Daoy (cell line): Measurements from ENCODE around the gene LY9. TPM values are rescaled to one million over a fixed set of nuclear protein-coding genes. Genes with fewer than 3 reads are reported as not detected.

Experiments used
- DNase-seq: peaks from one replicate; pipeline ENCODE4 v3.0.0-alpha.2; 2015; ENCODE audit warnings: low read depth
- total RNA-seq: library from RNA; depleted of rRNA; stranded (reverse); fragments of >200 nt; shearing (Covaris generic); gene quantifications from 2 replicates; pipeline ENCODE4 v1.2.3, GENCODE V29; 2014

Gene LY9
- total RNA-seq, 1 experiment from 2014 or later = 0.06 TPM

- no peak for DNase-seq
Observed at GRCh38 chr1:160801836-160802580, 6.0 kb downstream of the LY9 start.

GRCh38 chr1:160806109-160806665, 10.2 kb downstream of the LY9 start:
- no peak for DNase-seq

- no peak for DNase-seq
Observed at GRCh38 chr1:160806784-160807183, 10.8 kb downstream of the LY9 start.

- no peak for DNase-seq
Observed at GRCh38 chr1:160807247-160807646, 11.3 kb downstream of the LY9 start.

- no peak for DNase-seq
Observed at GRCh38 chr1:160807738-160808137, 11.8 kb downstream of the LY9 start.

GRCh38 chr1:160808289-160808688, 12.3 kb downstream of the LY9 start:
- DNase-seq = no peak

DNA sequence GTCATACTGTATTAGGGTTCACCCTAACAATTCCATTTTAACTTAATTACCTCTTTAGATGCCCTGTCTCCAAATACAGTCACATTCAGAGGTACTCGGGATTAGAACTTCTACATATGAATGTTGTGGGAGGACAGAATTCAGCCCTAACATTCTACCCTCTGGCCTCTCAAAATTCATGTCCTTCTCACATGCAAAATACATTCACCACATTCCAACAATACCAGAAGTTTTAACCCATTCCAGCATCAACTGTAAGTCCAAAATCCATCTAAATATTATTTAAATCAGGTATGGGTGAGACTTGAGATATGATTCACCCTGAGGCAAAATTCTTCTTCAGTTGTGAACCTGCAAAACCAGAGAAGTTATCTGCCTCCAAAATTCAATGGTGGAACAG, 14.5 kb downstream of the LY9 start:
- no peak for DNase-seq

- DNase-seq = no peak
Observed at GRCh38 chr1:160811147-160811546, 15.2 kb downstream of the LY9 start.

- peak; percentile 64 for DNase-seq
Observed at GRCh38 chr1:160813215-160813614, 17.2 kb downstream of the LY9 start.

- DNase-seq = no peak
Observed at GRCh38 chr1:160814316-160814715, 18.3 kb downstream of the LY9 start.

DNA sequence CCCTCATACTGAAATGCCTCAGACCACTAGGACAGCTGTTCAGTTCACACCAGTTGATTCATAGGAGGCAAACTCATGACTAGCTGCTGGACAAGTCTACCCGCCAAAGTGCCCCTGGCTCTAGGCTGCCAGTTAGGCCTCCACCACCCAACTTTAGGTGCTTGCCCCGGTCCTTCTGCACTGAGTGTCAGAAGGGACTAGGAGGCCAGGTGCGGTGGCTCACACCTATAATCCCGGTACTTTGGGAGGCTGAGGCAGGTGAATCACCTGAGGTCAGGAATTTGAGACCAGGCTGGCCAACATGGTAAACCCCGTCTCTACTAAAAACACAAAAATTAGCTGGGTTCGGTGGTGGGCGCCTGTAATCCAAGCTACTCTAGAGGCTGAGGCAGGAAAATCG, 18.9 kb downstream of the LY9 start:
- no peak for DNase-seq

DNA sequence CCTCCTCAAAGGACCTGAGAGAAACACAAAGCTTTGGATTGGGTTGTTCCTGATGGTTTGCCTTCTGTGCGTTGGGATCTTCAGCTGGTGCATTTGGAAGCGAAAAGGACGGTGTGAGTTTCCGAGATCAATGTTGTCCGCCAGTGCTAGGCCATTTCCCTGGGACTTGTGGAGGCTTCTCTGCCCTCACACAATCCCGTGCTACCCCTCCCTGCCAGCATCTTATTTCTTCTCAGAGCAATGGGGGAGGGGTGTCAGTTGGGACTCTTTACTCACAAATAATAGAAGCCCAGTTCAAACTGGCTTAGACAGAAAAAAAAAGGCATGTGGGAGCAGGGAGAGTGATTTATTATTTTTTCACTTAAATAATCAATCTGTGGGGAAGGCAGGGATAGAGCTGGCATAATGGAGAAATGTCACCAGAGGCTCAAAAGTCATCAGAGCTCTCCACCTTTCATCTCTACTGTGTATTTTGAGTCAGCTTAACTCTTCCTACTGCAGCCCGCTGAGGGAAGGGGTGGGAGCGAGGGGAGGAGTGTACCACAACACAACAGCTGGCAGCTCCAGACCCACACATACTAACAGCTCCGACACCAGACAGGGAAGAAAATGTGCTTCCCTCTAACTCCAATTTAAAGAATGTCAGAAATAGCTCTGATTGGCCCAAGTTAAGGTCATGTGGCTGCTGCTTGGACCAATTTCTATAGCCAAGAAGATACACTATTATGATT, 22.4 kb downstream of the LY9 start:
- DNase-seq = no peak

- DNase-seq = no peak
Observed at GRCh38 chr1:160819186-160819585, 23.2 kb downstream of the LY9 start.

- peak; percentile 46 for DNase-seq
Observed at GRCh38 chr1:160821627-160822026, 25.7 kb downstream of the LY9 start.

GRCh38 chr1:160823296-160823695, 27.3 kb downstream of the LY9 start:
- no peak for DNase-seq

GRCh38 chr1:160826546-160826945, 30.6 kb downstream of the LY9 start:
- peak; percentile 71 for DNase-seq

GRCh38 chr1:160827418-160827817, 31.4 kb downstream of the LY9 start:
- peak; percentile 15 for DNase-seq

DNA sequence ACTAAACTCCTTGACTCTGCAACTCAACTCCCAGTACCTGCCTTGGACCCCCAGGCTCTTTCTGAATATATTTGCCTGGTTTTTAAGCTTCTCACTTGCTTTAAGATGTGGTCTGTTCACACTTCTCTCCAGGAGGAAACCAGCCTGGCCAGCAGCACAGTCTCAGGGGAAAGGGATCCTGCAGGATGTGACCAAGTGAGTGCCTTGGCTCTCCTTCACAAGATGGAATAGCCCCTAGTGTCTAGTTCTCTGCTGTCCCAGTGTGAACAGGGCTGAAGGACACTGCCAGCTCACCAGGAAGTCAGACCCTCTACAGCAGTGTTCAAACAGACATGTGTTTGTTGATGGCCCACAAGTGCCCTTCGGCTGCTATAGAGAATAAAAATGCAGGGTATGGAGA, 33.8 kb downstream of the LY9 start:
- DNase-seq = no peak

DNA sequence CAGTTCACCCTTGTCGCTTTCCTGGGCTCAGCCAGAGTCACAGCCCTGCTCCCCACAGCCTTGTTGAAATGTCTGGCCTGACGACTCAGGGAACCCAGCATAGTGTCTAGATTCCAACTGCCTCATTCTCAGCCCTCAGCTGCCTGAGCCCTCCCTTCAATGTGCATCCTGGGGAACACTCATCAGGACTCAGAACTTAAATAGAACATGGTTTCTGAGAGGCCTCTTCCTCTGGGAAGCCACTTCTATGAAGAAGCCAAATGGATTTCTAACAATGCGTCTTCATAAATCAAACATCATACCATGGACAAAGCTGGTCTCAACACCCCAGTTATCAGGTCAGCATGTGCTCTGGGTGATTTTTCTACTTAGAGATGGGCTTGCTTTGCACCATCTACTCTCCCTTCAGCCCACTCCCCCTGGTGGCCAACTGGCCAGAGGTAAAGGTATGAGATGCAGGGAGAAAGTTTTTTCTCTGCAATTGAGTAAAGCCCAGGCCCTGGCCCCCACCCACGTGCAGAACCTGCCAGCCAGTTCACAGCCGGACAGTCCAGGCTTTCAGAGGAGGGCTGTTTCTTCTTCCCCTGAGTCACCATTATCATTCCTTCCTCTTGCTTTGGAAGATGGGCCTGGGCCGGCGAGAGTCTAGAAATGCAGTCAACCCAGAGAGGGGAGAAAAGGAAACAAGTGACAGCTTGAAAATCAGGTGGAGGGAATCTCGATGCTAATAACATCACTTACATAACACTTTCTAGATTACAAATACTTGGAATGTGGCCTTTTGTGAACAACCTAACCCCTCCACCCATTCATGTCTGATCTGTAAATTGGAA, 34.6 kb downstream of the LY9 start:
- DNase-seq = peak; percentile 70

DNA sequence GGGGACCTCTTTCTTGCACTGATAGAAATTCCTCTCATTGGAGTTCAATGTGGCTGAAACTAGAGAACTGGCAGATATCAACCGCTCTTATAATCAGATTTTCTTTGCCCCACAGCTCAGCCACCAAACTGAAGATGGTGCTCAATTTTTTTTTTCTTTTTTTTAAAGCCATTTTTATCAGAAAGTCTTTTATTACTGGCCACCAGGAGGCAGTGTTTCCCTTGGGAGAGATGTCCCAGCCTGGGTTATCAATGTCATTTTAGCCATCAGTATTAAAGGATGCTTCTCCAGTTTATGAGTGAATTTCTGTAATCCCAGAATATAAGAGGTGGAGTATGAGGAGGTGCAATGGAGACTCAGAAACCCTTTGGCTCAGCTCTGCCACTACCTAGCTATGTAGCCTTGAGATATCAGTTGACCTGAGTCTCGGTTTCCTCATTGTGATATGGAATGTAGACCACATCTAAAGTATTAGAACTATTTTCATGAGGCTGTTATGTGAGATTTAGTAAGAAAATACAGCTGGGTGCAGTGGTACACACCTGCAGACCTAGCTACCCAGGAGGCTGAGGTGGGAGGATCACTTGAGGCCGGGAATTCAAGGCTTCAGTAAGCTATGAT, 39.1 kb downstream of the LY9 start:
- peak; percentile 57 for DNase-seq

- DNase-seq = no peak
Observed at GRCh38 chr1:160835751-160836150, 39.8 kb downstream of the LY9 start.

- DNase-seq = no peak
Observed at GRCh38 chr1:160836561-160836960, 40.6 kb downstream of the LY9 start.
